NCI-H1417 (cell line): ENCODE measurements around the gene CCDC149.

Experiments
- DNase-seq, 3 experiments: peaks; one replicate each; lab custom pipeline; 2025; lab: John Stamatoyannopoulos, UW

CCDC149 gene

GRCh38 chr4:24912252-24913118, at the start of gene CCDC149:
Gene CCDC149, minus strand, starts transcription at chr4:24913042. Its CDS starts 178 bp downstream, at chr4:24912864.
- DNase-seq = peak; percentile 93 to 97 (median 95)

DNA sequence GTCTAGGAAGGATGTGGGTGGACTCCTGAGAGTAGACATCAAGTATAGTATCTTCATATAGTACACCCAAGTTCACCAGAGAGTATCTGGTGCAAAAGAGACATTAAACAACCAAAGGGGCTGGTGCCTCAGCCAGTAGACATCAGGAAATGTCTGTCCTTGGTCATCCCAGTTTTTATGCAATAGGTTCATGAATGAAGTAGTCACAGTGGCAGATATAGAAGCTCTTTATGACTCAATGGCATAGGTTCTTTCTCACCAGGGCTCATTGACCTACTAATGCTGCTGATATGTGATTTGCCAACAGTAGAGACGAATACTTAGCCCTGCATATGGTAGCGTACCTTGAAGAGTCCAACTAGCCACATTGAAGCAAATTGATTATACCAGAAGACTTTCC, 45.0 kb upstream of the CCDC149 start:
- DNase-seq = no peak

DNA sequence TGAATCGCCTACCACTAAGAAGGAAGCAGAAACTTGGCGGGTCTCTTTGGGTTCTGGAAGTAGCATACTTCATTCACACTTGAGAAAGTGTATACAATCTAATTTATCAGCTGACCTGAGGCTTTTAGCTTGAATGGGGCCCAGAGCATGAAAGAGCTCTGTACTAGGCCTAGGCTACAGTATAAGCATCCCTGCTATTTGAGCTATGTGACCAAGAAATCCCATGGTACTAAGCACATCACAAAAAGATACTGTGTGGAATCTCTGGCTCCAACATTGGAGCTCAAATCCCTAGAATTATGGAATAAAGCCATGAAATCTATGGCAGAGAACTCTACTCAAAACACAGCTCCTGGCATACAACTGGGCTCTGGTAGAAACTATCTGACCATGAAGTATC, 43.9 kb upstream of the CCDC149 start:
- no peak for DNase-seq

- no peak for DNase-seq
Observed at GRCh38 chr4:24956091-24956490, 43.2 kb upstream of the CCDC149 start.

GRCh38 chr4:24952667-24953066, 39.8 kb upstream of the CCDC149 start:
- no peak for DNase-seq

DNA sequence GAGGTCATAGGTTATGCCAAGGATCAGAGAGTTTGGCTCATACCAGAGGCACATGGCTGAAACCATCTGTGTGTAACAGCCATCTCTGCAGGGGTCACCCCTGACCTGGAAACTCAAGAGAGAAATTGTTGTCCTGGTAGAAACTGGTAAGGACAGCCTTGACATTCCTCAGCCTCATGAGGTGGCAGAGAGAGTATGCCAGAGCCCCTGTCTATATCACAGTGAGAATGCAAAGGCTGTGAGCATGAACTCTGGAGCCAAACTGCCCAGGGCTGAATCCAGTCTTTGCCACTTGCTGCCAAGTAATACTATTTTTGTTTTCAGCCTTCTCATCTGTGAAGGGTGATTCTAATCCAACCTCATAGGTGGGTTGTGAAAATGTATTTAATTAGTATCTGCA, 37.1 kb upstream of the CCDC149 start:
- no peak for DNase-seq

DNA sequence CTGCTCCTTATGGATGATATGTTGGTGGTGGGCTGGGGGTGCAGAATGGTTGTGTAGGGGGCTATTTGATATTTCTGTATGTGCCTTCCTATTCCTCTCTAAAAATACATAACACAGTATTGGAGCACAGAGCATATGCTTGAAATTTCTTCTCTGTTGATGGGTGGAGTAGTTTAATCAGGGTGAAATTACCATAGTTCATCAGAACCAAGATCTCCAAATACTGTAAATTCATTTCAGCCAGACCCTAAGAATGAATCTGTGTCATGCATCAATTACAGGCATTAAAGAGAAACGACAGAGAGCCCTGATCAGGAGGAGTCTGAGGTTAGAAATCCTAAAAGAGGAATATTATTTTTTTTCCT, 25.1 kb upstream of the CCDC149 start:
- no peak for DNase-seq

- DNase-seq = no peak
Observed at GRCh38 chr4:24937176-24937916, 24.5 kb upstream of the CCDC149 start.

- DNase-seq = no peak
Observed at GRCh38 chr4:24935856-24936255, 23.0 kb upstream of the CCDC149 start.

- DNase-seq = no peak
Observed at GRCh38 chr4:24934311-24934710, 21.5 kb upstream of the CCDC149 start.

DNA sequence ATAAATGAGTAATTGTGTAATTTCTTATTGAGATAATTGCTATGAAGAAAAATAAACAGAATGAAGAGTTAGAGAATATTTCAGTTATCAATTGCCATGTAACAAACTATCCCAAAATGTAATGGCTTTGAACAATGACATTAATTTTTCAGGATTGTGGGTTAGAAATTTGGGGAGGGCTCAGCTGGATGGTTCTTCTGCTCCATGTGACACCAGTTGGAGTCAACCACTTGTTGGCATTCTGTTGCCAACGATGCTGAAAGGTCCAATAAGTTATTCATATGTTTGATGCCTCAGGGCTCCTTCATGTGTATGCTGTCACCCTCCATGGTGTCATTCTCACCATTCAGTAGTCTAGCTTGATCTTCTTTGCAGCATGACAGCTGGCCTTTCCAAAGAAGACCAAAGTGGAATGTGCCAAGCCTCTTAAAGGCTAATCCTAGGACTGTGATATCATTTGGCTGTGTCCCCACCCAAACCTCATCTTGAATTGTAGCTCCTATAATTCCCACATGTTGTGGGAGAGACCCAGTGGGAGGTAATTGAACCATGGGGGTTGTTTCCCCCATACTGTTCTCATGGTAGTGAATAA, 20.9 kb upstream of the CCDC149 start:
- DNase-seq = no peak

GRCh38 chr4:24932515-24933225, 19.8 kb upstream of the CCDC149 start:
- no peak for DNase-seq

- DNase-seq = no peak
Observed at GRCh38 chr4:24930151-24930550, 17.3 kb upstream of the CCDC149 start.

DNA sequence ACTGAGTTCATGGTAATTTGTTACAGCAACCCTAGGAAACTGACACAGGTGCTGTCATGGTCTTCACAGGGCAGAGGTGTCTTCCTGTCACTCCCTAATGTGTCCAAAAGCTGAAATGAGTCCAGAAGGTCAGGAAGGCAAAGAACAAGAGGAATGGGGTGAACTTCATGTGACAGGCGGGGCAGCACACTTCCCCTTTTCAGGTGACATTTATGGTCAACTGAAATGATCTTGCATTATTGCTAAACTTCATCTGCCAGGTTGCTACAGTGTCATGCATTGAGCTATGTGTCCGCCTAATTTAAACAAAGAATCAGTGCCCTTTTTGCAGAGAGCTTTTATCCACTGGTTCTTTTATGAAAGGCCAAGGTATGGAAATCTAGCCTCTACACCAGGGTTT, 15.9 kb upstream of the CCDC149 start:
- DNase-seq = no peak

DNA sequence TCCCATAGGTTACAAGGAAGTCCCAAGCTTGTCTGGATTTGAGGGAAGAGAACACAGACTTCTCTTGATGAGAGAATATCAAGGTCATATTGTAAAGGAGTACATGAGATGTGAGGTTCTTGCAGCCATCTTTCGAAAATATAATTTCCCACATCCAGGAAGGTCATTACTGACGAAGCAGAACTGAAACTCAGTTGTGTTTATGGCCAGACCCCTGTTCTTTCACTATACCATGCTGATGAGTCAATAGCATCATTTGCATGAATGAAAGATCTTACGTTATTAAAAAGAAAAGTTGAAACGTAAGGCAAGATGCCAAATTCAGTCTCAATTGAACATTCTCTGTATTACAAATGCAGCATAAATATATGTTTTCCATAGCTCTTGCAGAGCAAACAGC, 14.2 kb upstream of the CCDC149 start:
- no peak for DNase-seq

- DNase-seq = no peak
Observed at GRCh38 chr4:24924309-24924781, 11.5 kb upstream of the CCDC149 start.

- no peak for DNase-seq
Observed at GRCh38 chr4:24923550-24923949, 10.7 kb upstream of the CCDC149 start.

DNA sequence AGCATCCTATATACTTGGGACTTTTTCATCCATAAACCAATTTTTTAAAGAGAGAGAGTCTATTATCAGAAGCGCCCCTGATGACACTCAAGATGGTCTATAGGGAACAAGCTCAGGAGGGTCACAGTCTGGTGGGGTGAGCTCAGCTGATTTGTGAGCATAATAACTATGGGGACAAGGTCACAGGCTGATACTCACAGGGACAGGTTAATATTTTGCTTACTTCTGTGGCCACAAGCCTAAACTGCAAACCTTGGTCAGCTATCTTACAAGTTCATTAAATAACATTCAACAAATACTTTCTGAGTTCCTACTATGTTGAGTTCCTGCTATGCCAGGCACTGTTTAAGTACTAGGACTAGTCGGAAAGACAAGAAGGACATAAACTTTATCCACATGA, 10.2 kb upstream of the CCDC149 start:
- no peak for DNase-seq

GRCh38 chr4:24922416-24922815, 9.6 kb upstream of the CCDC149 start:
- no peak for DNase-seq

DNA sequence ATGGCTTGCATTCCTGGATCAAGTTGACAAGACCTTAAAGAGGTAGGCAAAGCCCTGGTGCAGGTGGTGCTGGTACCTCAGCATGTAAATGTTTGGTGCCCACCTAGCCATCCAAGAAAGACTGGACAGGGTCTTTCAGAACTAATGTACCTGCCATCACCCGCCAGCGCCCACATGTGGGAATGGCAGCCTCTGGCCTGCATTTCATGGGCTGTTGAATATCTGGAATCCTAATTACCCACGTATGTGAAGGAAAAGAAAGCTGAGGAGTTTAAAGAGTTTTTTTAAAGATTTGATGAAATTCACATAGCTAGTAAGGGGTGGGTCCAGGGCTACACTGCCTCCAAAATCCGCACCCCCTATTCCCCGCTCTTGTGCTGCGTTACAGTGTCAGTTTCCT, 8.6 kb upstream of the CCDC149 start:
- no peak for DNase-seq

DNA sequence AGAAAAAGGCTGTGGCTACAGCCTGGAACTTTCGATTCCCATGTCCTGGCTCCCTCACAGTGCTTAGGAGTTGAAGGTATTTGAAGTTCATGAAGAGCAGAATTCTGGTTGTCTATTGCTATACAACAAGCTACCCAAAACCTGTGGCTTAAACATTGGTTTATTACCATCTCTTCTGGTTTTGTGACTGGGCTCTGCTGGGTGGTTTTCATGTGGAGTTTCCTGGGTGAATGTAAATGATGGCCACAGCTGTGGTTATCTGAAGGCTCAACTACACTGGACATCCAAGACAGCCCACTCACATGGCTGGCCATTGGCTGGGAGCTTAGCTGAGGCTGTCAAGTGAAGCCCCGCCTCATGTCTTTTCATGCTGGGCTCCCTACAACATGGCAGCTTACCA, 7.2 kb upstream of the CCDC149 start:
- DNase-seq = no peak
